ENCODE data around the gene RGS3. TPM values are rescaled to one million over a fixed set of nuclear protein-coding genes. Genes with fewer than 3 reads are reported as not detected.
A peak's percentile ranks its signal among the peaks of the same experiment; 100 is the strongest.

The RGS3 gene
- total RNA-seq, 4 donors from 2014 or later: 5.9 to 11.8 (median 9.8) TPM

- Histone ChIP-seq H3K36me3 (no peaks in the 10 kb centered on the region), H3K27ac (peak overlapping the region in 2 of 4 donors; percentile 37 to 66), H3K4me3 (no peak overlapping the region), H3K9me3 (no peaks in the 10 kb centered on the region), H3K27me3 (no peaks in the 10 kb centered on the region), H3K4me1 (peaks cover 16 to 18% of the 10 kb centered on the region in 2 donors)
- no peak for ATAC-seq
- TF ChIP-seq POLR2A (IDR thresholded peaks at IDR 0.05) (no peak), CTCF (IDR thresholded peaks at IDR 0.05 in 4 of 5, conservative IDR thresholded peaks at IDR 0.05 in 1 of 5) (no peak)
- in situ Hi-C loops (cut with MboI; ENCODE audit: low sequenced_read_pairs in 4 of 4): no loop called here
- DNase-seq: no peak
- intact Hi-C loops (cut with DNase I; ENCODE audit: low total_unique reads): no loop called here
These were observed 41.4 kb downstream of the RGS3 start for GRCh38 chr9:113504725-113505590.

DNA sequence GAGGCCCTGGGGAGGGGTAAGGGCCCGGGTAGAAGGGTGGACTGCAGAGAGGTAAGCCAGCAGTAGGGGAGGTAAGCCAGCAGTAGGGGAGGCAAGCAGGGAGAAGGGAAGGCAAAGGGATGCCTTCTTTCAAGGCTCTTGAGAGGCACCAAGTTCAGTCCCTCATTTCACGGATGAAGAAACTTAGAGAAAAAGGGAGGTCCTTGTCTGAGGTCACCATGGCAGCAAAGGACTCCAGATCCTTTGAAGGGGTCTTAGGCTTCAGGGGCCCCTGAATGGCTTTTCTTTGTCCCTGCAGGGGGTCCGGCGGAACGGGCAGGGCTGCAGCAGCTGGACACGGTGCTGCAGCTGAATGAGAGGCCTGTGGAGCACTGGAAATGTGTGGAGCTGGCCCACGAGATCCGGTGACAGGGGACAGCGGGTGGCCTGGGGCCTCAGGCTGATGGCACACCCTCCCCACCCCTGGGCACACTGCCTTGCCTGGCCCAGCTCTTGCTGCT, 42.6 kb downstream of the RGS3 start:
- ATAC-seq (no peak), DNase-seq (no peak)
- no peak for TF ChIP-seq CTCF (IDR thresholded peaks at IDR 0.05 in 4 of 5, conservative IDR thresholded peaks at IDR 0.05 in 1 of 5)
- TF ChIP-seq POLR2A (IDR thresholded peaks at IDR 0.05): no peak
- in situ Hi-C loops (cut with MboI; ENCODE audit: low sequenced_read_pairs in 4 of 4): no loop called here
- no peaks in the 10 kb centered on the region for H3K9me3 ChIP-seq
- intact Hi-C loops (cut with DNase I; ENCODE audit: low total_unique reads): no loop called here
- H3K4me1 ChIP-seq: peaks cover 20 to 21% of the 10 kb centered on the region in 2 donors
- no peaks in the 10 kb centered on the region for H3K27me3 ChIP-seq
- no peaks in the 10 kb centered on the region for H3K36me3 ChIP-seq
- H3K4me3 ChIP-seq: no peak overlapping the region
- H3K27ac ChIP-seq: no peak overlapping the region

- H3K27me3 ChIP-seq: no peaks in the 10 kb centered on the region
- H3K4me1 ChIP-seq: peaks cover 27 to 31% of the 10 kb centered on the region in 2 donors
- H3K27ac ChIP-seq: no peak overlapping the region
- no peak for ATAC-seq
- intact Hi-C loops (cut with DNase I; ENCODE audit: low total_unique reads): no loop called here
- DNase-seq: no peak
- TF ChIP-seq POLR2A (IDR thresholded peaks at IDR 0.05) (no peak), CTCF (IDR thresholded peaks at IDR 0.05 in 4 of 5, conservative IDR thresholded peaks at IDR 0.05 in 1 of 5) (no peak)
- H3K4me3 ChIP-seq: no peak overlapping the region
- H3K9me3 ChIP-seq: no peaks in the 10 kb centered on the region
- H3K36me3 ChIP-seq: no peaks in the 10 kb centered on the region
- in situ Hi-C loops (cut with MboI; ENCODE audit: low sequenced_read_pairs in 4 of 4): no loop called here
These were observed 43.7 kb downstream of the RGS3 start for GRCh38 chr9:113507256-113507655.

GRCh38 chr9:113508111-113508749, 44.7 kb downstream of the RGS3 start:
- no peaks in the 10 kb centered on the region for H3K36me3 ChIP-seq
- H3K27me3 ChIP-seq: no peaks in the 10 kb centered on the region
- H3K9me3 ChIP-seq: no peaks in the 10 kb centered on the region
- peaks cover 27 to 31% of the 10 kb centered on the region in 2 donors for H3K4me1 ChIP-seq
- TF ChIP-seq CTCF (IDR thresholded peaks at IDR 0.05 in 4 of 5, conservative IDR thresholded peaks at IDR 0.05 in 1 of 5): no peak
- TF ChIP-seq POLR2A (IDR thresholded peaks at IDR 0.05): no peak
- intact Hi-C loops (cut with DNase I; ENCODE audit: low total_unique reads) (no loop called here), in situ Hi-C loops (cut with MboI; ENCODE audit: low sequenced_read_pairs in 4 of 4) (no loop called here)
- H3K4me3 ChIP-seq: no peak overlapping the region
- peak overlapping the region in 3 of 4 donors; percentile 40 to 54 (median 45) for H3K27ac ChIP-seq
- DNase-seq: no peak
- peak in 1 of 2 donors; percentile 16 for ATAC-seq

Measured in gastrocnemius medialis (tissue), 4 donors.